OCI-LY1 (cell line): Measurements from ENCODE around the gene TTC1.
"Not testable (repeated sequence)": the region's sequence is repeated elsewhere in the genome, so short reads cannot be mapped to it uniquely, and the experiment has no call there.

ENCODE experiments used
- H2AFZ ChIP-seq: fragments of 200-600 bp; sonication (generic), shearing (Covaris generic); 2 replicates; pipeline ENCODE4 v1.6.0; 2014; ENCODE audit warnings: antibody characterized with exemption, mild to moderate bottlenecking, low read length
- H3F3A ChIP-seq: fragments of 200-600 bp; sonication (generic), shearing (Covaris generic); 2 replicates; pipeline ENCODE4 v1.6.0; 2014; ENCODE audit warnings: mild to moderate bottlenecking, antibody characterized with exemption, low read length, moderate library complexity; ENCODE audit not compliant: insufficient read depth
- H3K27ac ChIP-seq: fragments of 200-600 bp; sonication (generic); 2 replicates; pipeline ENCODE4 v1.5.1; 2014; ENCODE audit warnings: low read length, mixed run types, mild to moderate bottlenecking, low read depth; ENCODE audit not compliant: poor library complexity, severe bottlenecking
- H3K27me3 ChIP-seq: fragments of 200-600 bp; sonication (generic); 2 replicates; pipeline ENCODE4 v1.6.0; 2014; ENCODE audit warnings: antibody characterized with exemption, mild to moderate bottlenecking, low read length, moderate library complexity; ENCODE audit not compliant: insufficient read depth
- H3K36me3 ChIP-seq: fragments of 200-600 bp; sonication (generic); 2 replicates; pipeline ENCODE4 v1.6.1; 2014; ENCODE audit warnings: mild to moderate bottlenecking, antibody characterized with exemption, low read length, moderate library complexity, mixed read lengths; ENCODE audit not compliant: insufficient read depth
- H3K4me1 ChIP-seq: fragments of 200-600 bp; sonication (generic); 2 replicates; pipeline ENCODE4 v1.5.1; 2014; ENCODE audit warnings: mild to moderate bottlenecking, low read length, moderate library complexity; ENCODE audit not compliant: insufficient read depth, severe bottlenecking
- H3K4me2 ChIP-seq: fragments of 200-600 bp; sonication (generic), shearing (Covaris generic); 2 replicates; pipeline ENCODE4 v1.6.1; 2014; ENCODE audit warnings: low read length
- H3K4me3 ChIP-seq: fragments of 200-600 bp; sonication (generic); 2 replicates; pipeline ENCODE4 v1.5.1; 2014; ENCODE audit warnings: low read length, low read depth, mild to moderate bottlenecking, mixed read lengths; ENCODE audit not compliant: poor library complexity, severe bottlenecking
- H3K79me2 ChIP-seq: fragments of 200-600 bp; shearing (Covaris generic); 2 replicates; pipeline ENCODE4 v1.6.1; 2016; ENCODE audit warnings: mixed run types, low read length, mixed read lengths; ENCODE audit not compliant: insufficient read depth
- H3K9ac ChIP-seq: fragments of 200-600 bp; sonication (generic), shearing (Covaris generic); 2 replicates; pipeline ENCODE4 v1.6.1; 2014; ENCODE audit warnings: mild to moderate bottlenecking, low read length, mixed read lengths
- H3K9me2 ChIP-seq: fragments of 200-600 bp; sonication (generic), shearing (Covaris generic); 2 replicates; pipeline ENCODE4 v1.6.1; 2014; ENCODE audit warnings: low read depth, mild to moderate bottlenecking, low read length, mixed read lengths
- H3K9me3 ChIP-seq: fragments of 200-600 bp; shearing (Covaris generic); 2 replicates; pipeline ENCODE4 v1.6.1; 2014; ENCODE audit warnings: low read length, mixed read lengths
- H4K20me1 ChIP-seq: fragments of 200-600 bp; sonication (generic), shearing (Covaris generic); 2 replicates; pipeline ENCODE4 v1.6.0; 2016; ENCODE audit warnings: mild to moderate bottlenecking, low read length; ENCODE audit not compliant: insufficient read depth
- EZH2 ChIP-seq: fragments of 200-600 bp; sonication (generic), shearing (Covaris generic); IDR thresholded peaks from 2 replicates; pipeline ENCODE4 v1.8.0; 2017; ENCODE audit warnings: borderline replicate concordance, mixed run types, mild to moderate bottlenecking, antibody characterized with exemption, low read length, moderate library complexity, mixed read lengths
- TF ChIP-seq, protein P1 (sequence below): fragments of 200-600 bp; sonication (generic), shearing (Covaris generic); IDR thresholded peaks from 2 replicates; pipeline ENCODE4 v1.5.1; 2017; ENCODE audit warnings: mild to moderate bottlenecking, antibody characterized with exemption, low read length, moderate library complexity, mixed read lengths

TTC1 gene

DNA sequence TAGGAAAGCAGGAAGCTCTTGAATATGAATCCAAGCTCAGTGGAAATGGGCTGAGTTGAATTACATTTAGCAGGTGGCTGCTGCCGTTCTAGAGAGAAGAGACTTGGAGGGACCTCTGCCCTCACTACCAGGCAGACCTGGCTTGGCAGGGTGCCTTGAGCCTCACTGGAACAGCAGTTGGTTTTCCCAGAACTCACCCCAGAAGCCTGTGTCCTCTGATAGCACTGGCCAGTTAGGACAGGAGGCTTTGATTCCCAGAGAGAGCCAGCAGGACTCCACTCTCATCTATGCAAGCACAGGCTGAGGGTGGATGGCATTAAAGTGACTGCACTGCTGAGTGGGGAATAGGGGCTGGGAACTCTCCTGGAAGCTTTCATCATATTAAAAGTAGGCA, 55.5 kb downstream of the TTC1 start:
- Histone ChIP-seq H3K4me2 (no peak overlapping the region), H3K27ac (no peak overlapping the region), H3K79me2 (no peaks in the 10 kb centered on the region)

DNA sequence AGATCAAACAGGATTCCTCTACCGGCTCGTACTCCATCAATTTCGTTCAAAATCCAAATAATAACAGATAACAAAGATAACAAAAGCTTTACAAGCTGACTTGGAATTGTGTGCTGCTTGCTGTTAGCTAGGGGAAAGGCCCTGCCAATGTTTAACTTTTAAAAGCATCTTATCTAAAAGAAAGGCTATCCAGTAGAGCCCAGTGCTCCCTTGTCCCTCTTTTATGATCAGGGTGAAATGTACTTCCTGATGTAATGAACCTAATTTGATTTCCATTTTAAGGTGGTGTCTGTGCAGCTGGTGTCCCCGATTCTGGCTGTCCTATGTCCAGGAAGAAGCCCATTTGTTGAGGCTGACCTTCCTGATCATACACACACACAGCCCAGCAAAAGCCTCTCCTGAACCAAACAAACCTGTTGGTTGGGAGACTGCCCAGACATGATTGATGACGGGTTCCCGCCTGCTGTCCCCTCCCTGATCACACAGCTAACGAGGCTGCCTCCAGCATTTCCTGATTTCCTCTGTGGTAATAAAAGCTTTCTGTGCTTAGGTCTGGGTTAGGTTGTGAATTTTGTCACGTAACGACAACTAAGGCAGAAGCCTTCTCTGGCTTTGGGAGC, 56.2 kb downstream of the TTC1 start:
- H3K36me3 ChIP-seq: peaks cover 31% of the 10 kb centered on the region; the same call in 1 of the 2 replicates
- no peak overlapping the region for H3K9ac ChIP-seq
- no peaks in the 10 kb centered on the region for H3K27me3 ChIP-seq
- TF ChIP-seq EZH2: no peak
- TF ChIP-seq, protein P1, sequence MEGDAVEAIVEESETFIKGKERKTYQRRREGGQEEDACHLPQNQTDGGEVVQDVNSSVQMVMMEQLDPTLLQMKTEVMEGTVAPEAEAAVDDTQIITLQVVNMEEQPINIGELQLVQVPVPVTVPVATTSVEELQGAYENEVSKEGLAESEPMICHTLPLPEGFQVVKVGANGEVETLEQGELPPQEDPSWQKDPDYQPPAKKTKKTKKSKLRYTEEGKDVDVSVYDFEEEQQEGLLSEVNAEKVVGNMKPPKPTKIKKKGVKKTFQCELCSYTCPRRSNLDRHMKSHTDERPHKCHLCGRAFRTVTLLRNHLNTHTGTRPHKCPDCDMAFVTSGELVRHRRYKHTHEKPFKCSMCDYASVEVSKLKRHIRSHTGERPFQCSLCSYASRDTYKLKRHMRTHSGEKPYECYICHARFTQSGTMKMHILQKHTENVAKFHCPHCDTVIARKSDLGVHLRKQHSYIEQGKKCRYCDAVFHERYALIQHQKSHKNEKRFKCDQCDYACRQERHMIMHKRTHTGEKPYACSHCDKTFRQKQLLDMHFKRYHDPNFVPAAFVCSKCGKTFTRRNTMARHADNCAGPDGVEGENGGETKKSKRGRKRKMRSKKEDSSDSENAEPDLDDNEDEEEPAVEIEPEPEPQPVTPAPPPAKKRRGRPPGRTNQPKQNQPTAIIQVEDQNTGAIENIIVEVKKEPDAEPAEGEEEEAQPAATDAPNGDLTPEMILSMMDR: no peak
- H3K4me3 ChIP-seq: no peak overlapping the region
- no peak overlapping the region for H2AFZ ChIP-seq
- no peaks in the 10 kb centered on the region for H4K20me1 ChIP-seq
- no peaks in the 10 kb centered on the region for H3F3A ChIP-seq
- H3K4me1 ChIP-seq: no peaks in the 10 kb centered on the region
- H3K9me2 ChIP-seq: no peaks in the 10 kb centered on the region
- H3K4me2 ChIP-seq: no peak overlapping the region
- H3K9me3 ChIP-seq: no peaks in the 10 kb centered on the region
- H3K79me2 ChIP-seq: no peaks in the 10 kb centered on the region
- no peak overlapping the region for H3K27ac ChIP-seq

More for the DNA sequence above, 55.5 kb downstream of the TTC1 start:
- H3K9me3 ChIP-seq: no peaks in the 10 kb centered on the region
- no peaks in the 10 kb centered on the region for H3K4me1 ChIP-seq
- no peaks in the 10 kb centered on the region for H4K20me1 ChIP-seq
- H3K9ac ChIP-seq: no peak overlapping the region
- H3K4me3 ChIP-seq: no peak overlapping the region
- H2AFZ ChIP-seq: no peak overlapping the region
- no peaks in the 10 kb centered on the region for H3K9me2 ChIP-seq
- TF ChIP-seq, protein P1: no peak
- no peak for TF ChIP-seq EZH2
- no peaks in the 10 kb centered on the region for H3K27me3 ChIP-seq
- H3F3A ChIP-seq: no peaks in the 10 kb centered on the region
- peaks cover 38% of the 10 kb centered on the region; the same call in 1 of the 2 replicates for H3K36me3 ChIP-seq

- not testable (repeated sequence) for H2AFZ ChIP-seq, H3K27ac ChIP-seq, H3K9me2 ChIP-seq, H3K4me3 ChIP-seq, H4K20me1 ChIP-seq, H3K9ac ChIP-seq, H3K4me1 ChIP-seq, H3F3A ChIP-seq, H3K27me3 ChIP-seq, H3K9me3 ChIP-seq, H3K79me2 ChIP-seq, H3K4me2 ChIP-seq
- peaks cover 17% of the 10 kb centered on the region; the same call in 1 of the 2 replicates for H3K36me3 ChIP-seq
These were observed 60.2 kb downstream of the TTC1 start for GRCh38 chr5:160069120-160069519.

DNA sequence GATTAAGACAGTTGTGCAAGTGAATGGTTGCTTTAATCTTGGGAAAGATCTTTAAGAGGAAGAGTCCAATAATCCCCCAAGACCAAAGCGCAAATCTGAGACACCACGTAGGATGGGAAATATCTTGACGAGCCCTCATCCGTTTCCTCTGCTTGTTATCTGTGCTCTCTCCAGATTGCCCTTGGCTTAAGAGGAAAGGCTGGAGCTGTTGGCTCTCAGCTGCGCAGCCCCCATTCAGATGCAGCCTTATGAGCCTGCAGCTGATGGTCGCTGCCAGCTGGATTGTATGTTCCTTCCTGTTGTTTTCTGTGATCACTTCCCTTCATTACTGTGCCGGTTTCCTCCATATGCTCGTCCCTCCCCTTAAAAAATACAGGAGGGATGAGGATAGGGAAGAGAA, 62.6 kb downstream of the TTC1 start:
- Histone ChIP-seq H3K27me3 (no peaks in the 10 kb centered on the region), H3K9me2 (no peaks in the 10 kb centered on the region), H3K4me2 (no peak overlapping the region), H3K4me1 (peaks cover 7% of the 10 kb centered on the region), H3K9ac (no peak overlapping the region), H3K36me3 (no peaks in the 10 kb centered on the region), H3K4me3 (no peak overlapping the region), H3K79me2 (no peaks in the 10 kb centered on the region), H4K20me1 (no peaks in the 10 kb centered on the region), H3F3A (no peaks in the 10 kb centered on the region), H3K9me3 (no peaks in the 10 kb centered on the region), H3K27ac (no peak overlapping the region), H2AFZ (no peak overlapping the region)
- TF ChIP-seq, protein P1: no peak
- TF ChIP-seq EZH2: no peak
